HepG2 (cell line): ENCODE measurements around the gene EMC8. TPM values are rescaled to one million over a fixed set of nuclear protein-coding genes. Genes with fewer than 3 reads are reported as not detected.

Experiments used
- ARNT2 ChIP-seq: sonication (generic); formaldehyde crosslinking; IDR thresholded peaks from 2 replicates; pipeline ENCODE4 v1.8.0; 2022; ENCODE audit warnings: mild to moderate bottlenecking, low read depth, missing genetic modification reagents, moderate library complexity
- CREM ChIP-seq, 2 experiments: sonication (generic) in 1 of 2; formaldehyde crosslinking in 1 of 2; IDR thresholded peaks; 2 replicates each; pipeline versions ENCODE4 v1.4.0 to v1.6.1; 2016 to 2020; ENCODE audit warnings: antibody characterized with exemption in 1 of 2, mild to moderate bottlenecking in 1 of 2, missing genetic modification reagents in 1 of 2
- ELF3 ChIP-seq: IDR thresholded peaks from 2 replicates; pipeline ENCODE4 v1.6.1; 2016; ENCODE audit warnings: missing genetic modification reagents, missing compliant biosample characterization
- GTF3A ChIP-seq: sonication (generic); formaldehyde crosslinking; conservative IDR thresholded peaks from 2 replicates; pipeline ENCODE4 v1.4.0; 2020; ENCODE audit warnings: mild to moderate bottlenecking, missing genetic modification reagents
- KAT7 ChIP-seq: IDR thresholded peaks from 2 replicates; pipeline ENCODE4 v1.6.1; 2018; ENCODE audit warnings: borderline replicate concordance, missing compliant biosample characterization
- KDM1A ChIP-seq: IDR thresholded peaks from 2 replicates; pipeline ENCODE4 v1.6.1; 2016; ENCODE audit warnings: missing compliant biosample characterization
- KLF15 ChIP-seq: sonication (generic); formaldehyde crosslinking; IDR thresholded peaks from 2 replicates; pipeline ENCODE4 v1.8.1; 2023; ENCODE audit warnings: borderline replicate concordance, mild to moderate bottlenecking, inconsistent platforms, missing genetic modification reagents, mixed read lengths
- MLLT10 ChIP-seq: sonication (generic); formaldehyde crosslinking; IDR thresholded peaks from 2 replicates; pipeline ENCODE4 v1.4.0; 2020; ENCODE audit warnings: missing genetic modification reagents
- RXRA ChIP-seq: sonication (generic); formaldehyde crosslinking; IDR thresholded peaks from 2 replicates; pipeline ENCODE4 v1.5.1; 2020; ENCODE audit warnings: missing genetic modification reagents
- SALL1 ChIP-seq: sonication (generic); formaldehyde crosslinking; IDR thresholded peaks from 2 replicates; pipeline ENCODE4 v1.8.0; 2022; ENCODE audit warnings: mild to moderate bottlenecking, missing genetic modification reagents
- SAP130 ChIP-seq: IDR thresholded peaks from 2 replicates; pipeline ENCODE4 v1.6.1; 2016; ENCODE audit warnings: low read depth
- SMYD3 ChIP-seq: sonication (generic); formaldehyde crosslinking; IDR thresholded peaks from 2 replicates; pipeline ENCODE4 v1.8.1; 2023; ENCODE audit warnings: mild to moderate bottlenecking, missing genetic modification reagents
- SOX13 ChIP-seq, 3 experiments: fragments of 450-650 bp in 1 of 3; sonication (generic) in 1 of 3; formaldehyde crosslinking in 1 of 3; IDR thresholded peaks in 2 of 3; conservative IDR thresholded peaks in 1 of 3; 2 replicates each; pipeline versions ENCODE4 v1.5.0 to v1.6.1; 2016 to 2020; ENCODE audit warnings: antibody characterized with exemption in 1 of 3, mild to moderate bottlenecking in 1 of 3, missing compliant biosample characterization in 1 of 3, missing genetic modification reagents in 1 of 3, moderate library complexity in 1 of 3
- ZFP1 ChIP-seq: IDR thresholded peaks from 2 replicates; pipeline ENCODE4 v1.6.1; 2016
- ZFP36L2 ChIP-seq: sonication (generic); formaldehyde crosslinking; IDR thresholded peaks from 2 replicates; pipeline ENCODE4 v1.4.0; 2020; ENCODE audit warnings: missing genetic modification reagents
- ZNF256 ChIP-seq: sonication (generic); formaldehyde crosslinking; conservative IDR thresholded peaks from 2 replicates; pipeline ENCODE4 v1.4.0; 2020; ENCODE audit warnings: missing genetic modification reagents
- ZNF3 ChIP-seq: IDR thresholded peaks from 2 replicates; pipeline ENCODE4 v1.7.0; 2017; ENCODE audit warnings: inconsistent platforms
- ZNF441 ChIP-seq: sonication (generic); formaldehyde crosslinking; IDR thresholded peaks from 2 replicates; pipeline ENCODE4 v1.7.0; 2021; ENCODE audit warnings: missing genetic modification reagents, borderline replicate concordance
- polyA plus RNA-seq, 8 experiments: library from polyadenylated mRNA; depleted of rRNA in 3 of 8; stranded (reverse) in 7 of 8; unstranded in 1 of 8; fragments of >200 nt; fragmentation: Illumina TruSeq in 4 of 8; extraction: Trizol in 4 of 8; gene quantifications; 2 replicates each; pipeline versions ENCODE4 v1.2.1 to v1.2.3, GENCODE V29; 2011 to 2016; ENCODE audit warnings: low read depth in 4 of 8, missing spikeins in 1 of 8, mixed read lengths in 1 of 8; ENCODE audit not compliant: insufficient read depth in 1 of 8
- total RNA-seq, 5 experiments: library from RNA; depleted of rRNA; stranded (reverse); fragments of >200 nt; fragmentation: Illumina TruSeq; extraction: Trizol; gene quantifications; 2 replicates each; pipeline ENCODE4 v1.2.3, GENCODE V29; 2016; ENCODE audit warnings: low read depth in 1 of 5
- TF ChIP-seq, protein P1 (sequence below): sonication (generic); formaldehyde crosslinking; IDR thresholded peaks from 2 replicates; pipeline ENCODE4 v1.9.0; 2021; ENCODE audit warnings: missing genetic modification reagents, borderline replicate concordance
- TF ChIP-seq, protein P2 (sequence below): IDR thresholded peaks from 2 replicates; pipeline ENCODE4 v1.6.1; 2016; ENCODE audit warnings: low read depth
- TF ChIP-seq, protein P3 (sequence below): sonication (generic); formaldehyde crosslinking; IDR thresholded peaks from 2 replicates; pipeline ENCODE4 v1.4.0; 2020; ENCODE audit warnings: mild to moderate bottlenecking, missing genetic modification reagents
- TF ChIP-seq, protein P4 (sequence below): sonication (generic); formaldehyde crosslinking; IDR thresholded peaks from 2 replicates; pipeline ENCODE4 v1.4.0; 2020; ENCODE audit warnings: missing genetic modification reagents

Gene EMC8
- total and polyA plus RNA-seq, 2 of the 13 experiments (the other 11 are each of a cell fraction or from before 2014, with no cell fraction given): 55.0 to 76.0 TPM

DNA sequence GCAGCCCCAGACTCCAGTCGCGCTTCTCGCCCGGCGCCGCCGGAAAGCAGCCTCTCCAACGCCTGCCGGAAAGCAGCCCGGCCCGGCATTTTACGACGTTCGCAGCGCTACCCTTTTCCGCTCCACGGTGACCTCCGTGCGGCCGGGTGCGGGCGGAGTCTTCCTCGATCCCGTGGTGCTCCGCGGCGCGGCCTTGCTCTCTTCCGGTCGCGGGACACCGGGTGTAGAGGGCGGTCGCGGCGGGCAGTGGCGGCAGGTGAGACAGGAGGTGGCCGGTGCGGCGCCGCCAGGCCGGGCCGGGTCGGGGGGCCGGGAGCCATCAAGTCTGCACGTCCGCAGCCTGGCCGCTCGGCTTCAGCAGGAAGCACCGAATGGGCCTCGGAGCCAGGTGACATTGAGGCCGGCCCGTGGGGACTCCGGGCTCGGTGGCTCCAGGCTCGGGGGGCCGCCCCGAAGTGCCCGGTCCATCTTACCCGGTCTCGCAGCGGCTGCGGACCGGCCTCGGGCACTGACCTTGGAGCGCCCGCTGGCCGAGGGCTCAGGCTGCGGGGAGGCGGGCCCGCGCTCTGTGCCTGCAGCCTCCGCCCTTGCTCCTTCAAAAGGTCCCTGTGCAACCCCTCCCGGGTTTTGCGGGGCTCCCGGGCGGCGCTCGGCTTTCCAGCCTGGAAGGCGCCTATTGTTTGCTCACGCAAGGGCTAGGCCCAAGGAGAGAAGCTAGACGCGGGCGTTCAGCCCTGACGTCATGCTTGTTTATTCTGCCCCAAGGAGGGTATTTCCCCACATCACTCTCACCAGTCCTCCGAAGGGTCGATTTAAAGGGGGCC lies at the start of gene EMC8, which contains the start of gene COX4I1 (continued):
- TF ChIP-seq, protein P1, sequence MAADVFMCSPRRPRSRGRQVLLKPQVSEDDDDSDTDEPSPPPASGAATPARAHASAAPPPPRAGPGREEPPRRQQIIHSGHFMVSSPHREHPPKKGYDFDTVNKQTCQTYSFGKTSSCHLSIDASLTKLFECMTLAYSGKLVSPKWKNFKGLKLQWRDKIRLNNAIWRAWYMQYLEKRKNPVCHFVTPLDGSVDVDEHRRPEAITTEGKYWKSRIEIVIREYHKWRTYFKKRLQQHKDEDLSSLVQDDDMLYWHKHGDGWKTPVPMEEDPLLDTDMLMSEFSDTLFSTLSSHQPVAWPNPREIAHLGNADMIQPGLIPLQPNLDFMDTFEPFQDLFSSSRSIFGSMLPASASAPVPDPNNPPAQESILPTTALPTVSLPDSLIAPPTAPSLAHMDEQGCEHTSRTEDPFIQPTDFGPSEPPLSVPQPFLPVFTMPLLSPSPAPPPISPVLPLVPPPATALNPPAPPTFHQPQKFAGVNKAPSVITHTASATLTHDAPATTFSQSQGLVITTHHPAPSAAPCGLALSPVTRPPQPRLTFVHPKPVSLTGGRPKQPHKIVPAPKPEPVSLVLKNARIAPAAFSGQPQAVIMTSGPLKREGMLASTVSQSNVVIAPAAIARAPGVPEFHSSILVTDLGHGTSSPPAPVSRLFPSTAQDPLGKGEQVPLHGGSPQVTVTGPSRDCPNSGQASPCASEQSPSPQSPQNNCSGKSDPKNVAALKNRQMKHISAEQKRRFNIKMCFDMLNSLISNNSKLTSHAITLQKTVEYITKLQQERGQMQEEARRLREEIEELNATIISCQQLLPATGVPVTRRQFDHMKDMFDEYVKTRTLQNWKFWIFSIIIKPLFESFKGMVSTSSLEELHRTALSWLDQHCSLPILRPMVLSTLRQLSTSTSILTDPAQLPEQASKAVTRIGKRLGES (CRISPR knock-in tag): 0 out of 2 replicates have a peak, but pooled peaks have one; percentile 46
- TF ChIP-seq, protein P2, sequence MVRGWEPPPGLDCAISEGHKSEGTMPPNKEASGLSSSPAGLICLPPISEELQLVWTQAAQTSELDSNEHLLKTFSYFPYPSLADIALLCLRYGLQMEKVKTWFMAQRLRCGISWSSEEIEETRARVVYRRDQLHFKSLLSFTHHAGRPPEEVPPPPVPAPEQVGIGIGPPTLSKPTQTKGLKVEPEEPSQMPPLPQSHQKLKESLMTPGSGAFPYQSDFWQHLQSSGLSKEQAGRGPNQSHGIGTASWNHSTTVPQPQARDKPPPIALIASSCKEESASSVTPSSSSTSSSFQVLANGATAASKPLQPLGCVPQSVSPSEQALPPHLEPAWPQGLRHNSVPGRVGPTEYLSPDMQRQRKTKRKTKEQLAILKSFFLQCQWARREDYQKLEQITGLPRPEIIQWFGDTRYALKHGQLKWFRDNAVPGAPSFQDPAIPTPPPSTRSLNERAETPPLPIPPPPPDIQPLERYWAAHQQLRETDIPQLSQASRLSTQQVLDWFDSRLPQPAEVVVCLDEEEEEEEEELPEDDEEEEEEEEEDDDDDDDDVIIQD (CRISPR knock-in tag): peak; percentile 30; the same call in 1 of the 2 replicates
- TF ChIP-seq KAT7 (CRISPR knock-in tag) (peak; percentile 95), ARNT2 (CRISPR knock-in tag) (peak; percentile 23), SMYD3 (no peak; the same call in 1 of the 2 replicates), MLLT10 (CRISPR knock-in tag) (no peak), ZNF3 (CRISPR knock-in tag) (no peak), KDM1A (CRISPR knock-in tag) (no peak), ZNF441 (peak; percentile 26; the same call in 1 of the 2 replicates), SALL1 (peak; percentile 81; the same call in 1 of the 2 replicates), GTF3A (CRISPR knock-in tag) (no peak), CREM (IDR thresholded peaks at IDR 0.05) (peak; percentile 57), CREM (CRISPR knock-in tag; IDR thresholded peaks at IDR 0.05) (no peak), ZFP36L2 (CRISPR knock-in tag) (no peak), SAP130 (CRISPR knock-in tag) (peak; percentile 98), ZFP1 (peak; percentile 15; the same call in 1 of the 2 replicates), ZNF256 (CRISPR knock-in tag) (0 out of 2 replicates have a peak, but pooled peaks have one; percentile 38), KLF15 (CRISPR knock-in tag) (no peak), SOX13 (IDR thresholded peaks at IDR 0.05) (no peak), SOX13 (CRISPR knock-in tag; conservative IDR thresholded peaks at IDR 0.05 in 1 of 2, IDR thresholded peaks at IDR 0.05 in 1 of 2) (peak in 1 of 2 experiments; percentile 50; a peak in 1 of 4 replicates), ELF3 (CRISPR knock-in tag) (peak; percentile 90), RXRA (CRISPR knock-in tag) (peak; percentile 69)
- TF ChIP-seq, protein P3, sequence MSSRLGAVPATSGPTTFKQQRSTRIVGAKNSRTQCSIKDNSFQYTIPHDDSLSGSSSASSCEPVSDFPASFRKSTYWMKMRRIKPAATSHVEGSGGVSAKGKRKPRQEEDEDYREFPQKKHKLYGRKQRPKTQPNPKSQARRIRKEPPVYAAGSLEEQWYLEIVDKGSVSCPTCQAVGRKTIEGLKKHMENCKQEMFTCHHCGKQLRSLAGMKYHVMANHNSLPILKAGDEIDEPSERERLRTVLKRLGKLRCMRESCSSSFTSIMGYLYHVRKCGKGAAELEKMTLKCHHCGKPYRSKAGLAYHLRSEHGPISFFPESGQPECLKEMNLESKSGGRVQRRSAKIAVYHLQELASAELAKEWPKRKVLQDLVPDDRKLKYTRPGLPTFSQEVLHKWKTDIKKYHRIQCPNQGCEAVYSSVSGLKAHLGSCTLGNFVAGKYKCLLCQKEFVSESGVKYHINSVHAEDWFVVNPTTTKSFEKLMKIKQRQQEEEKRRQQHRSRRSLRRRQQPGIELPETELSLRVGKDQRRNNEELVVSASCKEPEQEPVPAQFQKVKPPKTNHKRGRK (CRISPR knock-in tag): 0 out of 2 replicates have a peak, but pooled peaks have one; percentile 51
- TF ChIP-seq, protein P4, sequence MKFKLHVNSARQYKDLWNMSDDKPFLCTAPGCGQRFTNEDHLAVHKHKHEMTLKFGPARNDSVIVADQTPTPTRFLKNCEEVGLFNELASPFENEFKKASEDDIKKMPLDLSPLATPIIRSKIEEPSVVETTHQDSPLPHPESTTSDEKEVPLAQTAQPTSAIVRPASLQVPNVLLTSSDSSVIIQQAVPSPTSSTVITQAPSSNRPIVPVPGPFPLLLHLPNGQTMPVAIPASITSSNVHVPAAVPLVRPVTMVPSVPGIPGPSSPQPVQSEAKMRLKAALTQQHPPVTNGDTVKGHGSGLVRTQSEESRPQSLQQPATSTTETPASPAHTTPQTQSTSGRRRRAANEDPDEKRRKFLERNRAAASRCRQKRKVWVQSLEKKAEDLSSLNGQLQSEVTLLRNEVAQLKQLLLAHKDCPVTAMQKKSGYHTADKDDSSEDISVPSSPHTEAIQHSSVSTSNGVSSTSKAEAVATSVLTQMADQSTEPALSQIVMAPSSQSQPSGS (CRISPR knock-in tag): peak; percentile 90
